ENCODE data around the gene IFNK. TPM values are rescaled to one million over a fixed set of nuclear protein-coding genes. Genes with fewer than 3 reads are reported as not detected.

The IFNK gene
- total RNA-seq, 3 donors from 2014 or later (not counting 1 experiment from before 2014, with no cell fraction given): not detected

- TF ChIP-seq, protein P1, sequence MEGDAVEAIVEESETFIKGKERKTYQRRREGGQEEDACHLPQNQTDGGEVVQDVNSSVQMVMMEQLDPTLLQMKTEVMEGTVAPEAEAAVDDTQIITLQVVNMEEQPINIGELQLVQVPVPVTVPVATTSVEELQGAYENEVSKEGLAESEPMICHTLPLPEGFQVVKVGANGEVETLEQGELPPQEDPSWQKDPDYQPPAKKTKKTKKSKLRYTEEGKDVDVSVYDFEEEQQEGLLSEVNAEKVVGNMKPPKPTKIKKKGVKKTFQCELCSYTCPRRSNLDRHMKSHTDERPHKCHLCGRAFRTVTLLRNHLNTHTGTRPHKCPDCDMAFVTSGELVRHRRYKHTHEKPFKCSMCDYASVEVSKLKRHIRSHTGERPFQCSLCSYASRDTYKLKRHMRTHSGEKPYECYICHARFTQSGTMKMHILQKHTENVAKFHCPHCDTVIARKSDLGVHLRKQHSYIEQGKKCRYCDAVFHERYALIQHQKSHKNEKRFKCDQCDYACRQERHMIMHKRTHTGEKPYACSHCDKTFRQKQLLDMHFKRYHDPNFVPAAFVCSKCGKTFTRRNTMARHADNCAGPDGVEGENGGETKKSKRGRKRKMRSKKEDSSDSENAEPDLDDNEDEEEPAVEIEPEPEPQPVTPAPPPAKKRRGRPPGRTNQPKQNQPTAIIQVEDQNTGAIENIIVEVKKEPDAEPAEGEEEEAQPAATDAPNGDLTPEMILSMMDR (IDR thresholded peaks at IDR 0.05): no peak
- no peak overlapping the region for H3K4me3 Mint-ChIP-seq
- WGBS (ENCODE audit: insufficient coverage): 80% methylated on average over 2 of the region's 2 CpGs
Measured at GRCh38 chr9:27542508-27542907, 18.4 kb downstream of the IFNK start.

GRCh38 chr9:27545471-27545870 lies 21.4 kb downstream of the IFNK start:
- no peaks in the 10 kb centered on the region for H3K27me3 Mint-ChIP-seq (ENCODE audit: low read depth in 2 of 2)
- no peaks in the 10 kb centered on the region for H3K9me3 Mint-ChIP-seq
- 94% methylated on average over 3 of the region's 3 CpGs for WGBS (ENCODE audit: insufficient coverage)
- no peaks in the 10 kb centered on the region for H3K4me1 Mint-ChIP-seq
- H3K27ac Mint-ChIP-seq: no peak overlapping the region
- H3K27me3 ChIP-seq (ENCODE audit: control insufficient read depth, insufficient read depth, low read length): no peaks in the 10 kb centered on the region
- no peak overlapping the region for H3K4me3 ChIP-seq (ENCODE audit: low read length)
- intact Hi-C loops (cut with micrococcal nuclease): no loop called here
- no peaks in the 10 kb centered on the region for H3K9me3 ChIP-seq (ENCODE audit: control insufficient read depth, insufficient read depth, low read length)
- ATAC-seq: no peak
- TF ChIP-seq, protein P1 (IDR thresholded peaks at IDR 0.05): no peak
- no peaks in the 10 kb centered on the region for H3K4me1 ChIP-seq (ENCODE audit: control insufficient read depth, insufficient read depth, low read length)
- no peak overlapping the region for H3K4me3 Mint-ChIP-seq
- no peak overlapping the region for H3K27ac ChIP-seq (ENCODE audit: low read length)
- DNase-seq: no peak
- H3K36me3 Mint-ChIP-seq: no peaks in the 10 kb centered on the region
- peaks cover 13% of the 10 kb centered on the region for H3K36me3 ChIP-seq (ENCODE audit: control insufficient read depth, insufficient read depth, low read length)

More at GRCh38 chr9:27542508-27542907, 18.4 kb downstream of the IFNK start:
- Histone ChIP-seq H3K4me3 (ENCODE audit: low read length) (no peak overlapping the region), H3K36me3 (ENCODE audit: control insufficient read depth, insufficient read depth, low read length) (peaks cover 6% of the 10 kb centered on the region), H3K27ac (ENCODE audit: low read length) (no peak overlapping the region), H3K27me3 (ENCODE audit: control insufficient read depth, insufficient read depth, low read length) (no peaks in the 10 kb centered on the region), H3K9me3 (ENCODE audit: control insufficient read depth, insufficient read depth, low read length) (no peaks in the 10 kb centered on the region), H3K4me1 (ENCODE audit: control insufficient read depth, insufficient read depth, low read length) (no peaks in the 10 kb centered on the region)
- Mint-ChIP-seq H3K9me3 (no peaks in the 10 kb centered on the region), H3K27ac (no peak overlapping the region), H3K36me3 (no peaks in the 10 kb centered on the region), H3K27me3 (ENCODE audit: low read depth in 2 of 2) (no peaks in the 10 kb centered on the region), H3K4me1 (no peaks in the 10 kb centered on the region)
- ATAC-seq (no peak), DNase-seq (no peak)
- intact Hi-C loops (cut with micrococcal nuclease): no loop called here

- DNase-seq: no peak
Measured at GRCh38 chr9:27548055-27548741, 24.1 kb downstream of the IFNK start.

More at GRCh38 chr9:27548055-27548741, 24.1 kb downstream of the IFNK start:
- TF ChIP-seq, protein P1 (IDR thresholded peaks at IDR 0.05): no peak
- Histone ChIP-seq H3K4me1 (ENCODE audit: control insufficient read depth, insufficient read depth, low read length) (no peaks in the 10 kb centered on the region), H3K9me3 (ENCODE audit: control insufficient read depth, insufficient read depth, low read length) (no peaks in the 10 kb centered on the region), H3K36me3 (ENCODE audit: control insufficient read depth, insufficient read depth, low read length) (peaks cover 13% of the 10 kb centered on the region), H3K4me3 (ENCODE audit: low read length) (no peak overlapping the region), H3K27me3 (ENCODE audit: control insufficient read depth, insufficient read depth, low read length) (no peaks in the 10 kb centered on the region), H3K27ac (ENCODE audit: low read length) (no peak overlapping the region)
- H3K4me3 Mint-ChIP-seq: no peak overlapping the region
- H3K4me1 Mint-ChIP-seq: no peaks in the 10 kb centered on the region
- no peaks in the 10 kb centered on the region for H3K27me3 Mint-ChIP-seq (ENCODE audit: low read depth in 2 of 2)
- WGBS (ENCODE audit: insufficient coverage): 90% methylated on average over 4 of the region's 10 CpGs
- no peaks in the 10 kb centered on the region for H3K9me3 Mint-ChIP-seq
- intact Hi-C loops (cut with micrococcal nuclease): no loop called here
- no peak for ATAC-seq
- H3K36me3 Mint-ChIP-seq: peaks cover 7% of the 10 kb centered on the region
- no peak overlapping the region for H3K27ac Mint-ChIP-seq
